Breast epithelium (tissue), 3 donors: ENCODE data around the gene ABHD8.

Source experiments
- POLR2A ChIP-seq: fragments of 450-650 bp; IDR thresholded peaks from one replicate; pipeline ENCODE4 v1.6.1; 2016; ENCODE audit warnings: antibody characterized with exemption, mild to moderate bottlenecking, moderate library complexity
- TF ChIP-seq, protein P1 (sequence below), 3 donors: fragments of 450-650 bp; IDR thresholded peaks; one replicate each; pipeline ENCODE4 v1.5.1; 2016 to 2017; ENCODE audit warnings: antibody characterized with exemption in 3 of 3, mild to moderate bottlenecking in 3 of 3, moderate library complexity in 3 of 3

- TF ChIP-seq, protein P1, sequence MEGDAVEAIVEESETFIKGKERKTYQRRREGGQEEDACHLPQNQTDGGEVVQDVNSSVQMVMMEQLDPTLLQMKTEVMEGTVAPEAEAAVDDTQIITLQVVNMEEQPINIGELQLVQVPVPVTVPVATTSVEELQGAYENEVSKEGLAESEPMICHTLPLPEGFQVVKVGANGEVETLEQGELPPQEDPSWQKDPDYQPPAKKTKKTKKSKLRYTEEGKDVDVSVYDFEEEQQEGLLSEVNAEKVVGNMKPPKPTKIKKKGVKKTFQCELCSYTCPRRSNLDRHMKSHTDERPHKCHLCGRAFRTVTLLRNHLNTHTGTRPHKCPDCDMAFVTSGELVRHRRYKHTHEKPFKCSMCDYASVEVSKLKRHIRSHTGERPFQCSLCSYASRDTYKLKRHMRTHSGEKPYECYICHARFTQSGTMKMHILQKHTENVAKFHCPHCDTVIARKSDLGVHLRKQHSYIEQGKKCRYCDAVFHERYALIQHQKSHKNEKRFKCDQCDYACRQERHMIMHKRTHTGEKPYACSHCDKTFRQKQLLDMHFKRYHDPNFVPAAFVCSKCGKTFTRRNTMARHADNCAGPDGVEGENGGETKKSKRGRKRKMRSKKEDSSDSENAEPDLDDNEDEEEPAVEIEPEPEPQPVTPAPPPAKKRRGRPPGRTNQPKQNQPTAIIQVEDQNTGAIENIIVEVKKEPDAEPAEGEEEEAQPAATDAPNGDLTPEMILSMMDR (IDR thresholded peaks at IDR 0.05) = no peak
- no peak for TF ChIP-seq POLR2A
Measured at GRCh38 chr19:17336872-17337674, 33.8 kb upstream of the ABHD8 start, which contains the start of gene GTPBP3.
